Mucosa of rectum (tissue), 2 donors: ENCODE data around the gene ARRDC1.
A peak's percentile ranks its signal among the peaks of the same experiment; 100 is the strongest.
"Not testable (repeated sequence)": the region's sequence is repeated elsewhere in the genome, so short reads cannot be mapped to it uniquely, and the experiment has no call there.

Source experiments
- H3K27ac ChIP-seq, 2 donors: one replicate each; pipeline ENCODE4 v1.7.0; 2013; ENCODE audit warnings: inconsistent platforms in 2 of 2, low read depth in 2 of 2, low read length in 2 of 2
- H3K27me3 ChIP-seq, 2 donors: one replicate each; pipeline ENCODE4 v1.7.0; 2013; ENCODE audit warnings: low read length in 2 of 2; ENCODE audit not compliant: control insufficient read depth in 2 of 2, insufficient read depth in 2 of 2
- H3K36me3 ChIP-seq, 2 donors: one replicate each; pipeline ENCODE4 v1.7.0; 2013; ENCODE audit warnings: low read length in 2 of 2; ENCODE audit not compliant: control insufficient read depth in 2 of 2, insufficient read depth in 2 of 2
- H3K4me1 ChIP-seq, 2 donors: one replicate each; pipeline ENCODE4 v1.7.0; 2013; ENCODE audit warnings: low read length in 2 of 2, mild to moderate bottlenecking in 1 of 2; ENCODE audit not compliant: control insufficient read depth in 2 of 2, insufficient read depth in 2 of 2
- H3K4me3 ChIP-seq, 2 donors: one replicate each; pipeline ENCODE4 v1.7.0; 2013; ENCODE audit warnings: low read length in 2 of 2
- H3K9ac ChIP-seq, 2 donors: one replicate each; pipeline ENCODE4 v1.7.0; 2013; ENCODE audit warnings: low read length in 2 of 2, low read depth in 1 of 2, mild to moderate bottlenecking in 1 of 2
- H3K9me3 ChIP-seq, 2 donors: one replicate each; pipeline ENCODE4 v1.7.0; 2013; ENCODE audit warnings: low read length in 2 of 2; ENCODE audit not compliant: control insufficient read depth in 2 of 2
- donor health status: healthy.
- donor health status: Normal muscosa, but diverticular disease.

The ARRDC1 gene

GRCh38 chr9:137620581-137620980, 15.1 kb downstream of the ARRDC1 start:
- H3K4me3 ChIP-seq = peak overlapping the region in 1 of 2 donors; percentile 14
- no peak overlapping the region for H3K9ac ChIP-seq
- H3K36me3 ChIP-seq = peaks cover 3 to 7% of the 10 kb centered on the region in 2 donors
- H3K9me3 ChIP-seq = no peaks in the 10 kb centered on the region
- H3K27me3 ChIP-seq = no peaks in the 10 kb centered on the region
- peaks cover 24 to 25% of the 10 kb centered on the region in 2 donors for H3K4me1 ChIP-seq
- H3K27ac ChIP-seq = no peak overlapping the region

DNA sequence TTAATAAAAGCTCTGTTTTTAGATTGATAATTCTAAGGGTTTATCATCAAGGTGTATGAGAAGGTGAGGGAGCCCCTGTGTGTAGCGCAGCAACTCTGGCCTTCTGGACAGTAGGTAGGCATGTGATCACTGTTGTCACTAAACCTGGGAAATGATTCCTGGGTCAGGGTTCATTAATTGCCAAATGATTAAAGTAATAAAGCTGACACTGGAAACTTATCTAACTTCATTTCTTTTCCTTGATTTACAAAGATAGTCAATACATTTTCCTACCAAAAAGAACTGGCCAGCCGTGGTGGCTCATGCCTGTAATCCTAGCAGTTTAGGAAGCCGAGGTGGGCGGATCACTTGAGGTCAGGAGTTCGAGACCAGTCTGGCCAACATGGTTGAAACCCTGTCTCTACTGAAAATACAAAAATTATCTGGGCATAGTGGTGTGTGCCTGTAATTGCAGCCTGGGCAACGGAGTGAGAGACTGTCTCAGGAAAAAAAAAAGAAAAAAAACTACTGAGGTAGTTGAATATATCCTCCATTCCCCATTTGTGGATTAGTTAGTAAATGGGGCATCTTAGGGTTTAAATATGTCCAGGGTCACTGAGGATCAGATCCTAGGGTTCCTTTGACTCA, 15.8 kb downstream of the ARRDC1 start:
- peaks cover 0 to 4% of the 10 kb centered on the region in 2 donors for H3K36me3 ChIP-seq
- H3K27ac ChIP-seq = no peak overlapping the region
- H3K4me1 ChIP-seq = peaks cover 24 to 25% of the 10 kb centered on the region in 2 donors
- H3K27me3 ChIP-seq = no peaks in the 10 kb centered on the region
- H3K4me3 ChIP-seq = peak overlapping the region in 1 of 2 donors; percentile 14
- no peaks in the 10 kb centered on the region for H3K9me3 ChIP-seq
- no peak overlapping the region for H3K9ac ChIP-seq

DNA sequence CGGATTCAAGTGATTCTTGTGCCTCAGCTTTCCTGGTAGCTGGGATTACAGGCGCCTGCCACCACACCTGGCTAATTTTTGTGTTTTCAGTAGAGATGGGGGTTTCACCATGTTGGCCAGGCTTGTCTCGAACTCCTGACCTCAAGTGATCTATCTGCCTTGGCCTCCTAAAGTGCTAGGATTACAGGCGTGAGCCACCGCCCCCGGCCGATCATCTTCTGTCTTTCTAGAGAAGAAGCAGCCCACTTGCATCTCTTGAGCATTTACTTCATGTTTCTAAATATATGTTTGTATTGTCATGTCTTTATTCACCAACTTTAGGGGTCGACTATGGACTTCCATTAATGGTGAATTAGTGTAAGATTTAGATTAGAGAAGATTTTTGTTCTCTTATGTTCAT, 16.7 kb downstream of the ARRDC1 start:
- not testable (repeated sequence) for H3K27me3 ChIP-seq, H3K36me3 ChIP-seq, H3K9ac ChIP-seq, H3K4me3 ChIP-seq, H3K27ac ChIP-seq, H3K9me3 ChIP-seq
- H3K4me1 ChIP-seq = peaks cover 22 to 25% of the 10 kb centered on the region in 2 donors

DNA sequence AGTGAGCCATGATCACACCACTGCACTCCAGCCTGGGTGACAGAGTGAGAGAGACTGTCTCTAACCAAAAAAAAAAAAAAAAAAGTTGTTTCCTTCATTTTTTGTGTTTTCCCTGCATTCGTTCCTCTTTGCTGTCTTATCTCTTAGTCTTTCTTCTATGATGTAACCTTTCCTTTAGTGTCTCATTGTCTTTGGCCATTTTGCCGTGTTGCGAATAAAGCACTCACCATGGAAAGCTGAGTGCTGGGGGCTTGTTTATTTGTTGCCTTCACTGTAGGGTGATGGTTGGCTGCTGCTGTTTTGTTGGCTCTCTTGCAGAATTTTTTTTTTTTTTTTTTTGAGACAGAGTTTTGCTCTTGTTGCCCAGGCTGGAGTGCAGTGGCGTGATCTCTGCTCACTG, 21.0 kb downstream of the ARRDC1 start:
- no peak overlapping the region for H3K4me3 ChIP-seq
- H3K27ac ChIP-seq = no peak overlapping the region
- H3K9ac ChIP-seq = no peak overlapping the region
- no peaks in the 10 kb centered on the region for H3K36me3 ChIP-seq
- peaks cover 3 to 9% of the 10 kb centered on the region in 2 donors for H3K4me1 ChIP-seq
- no peaks in the 10 kb centered on the region for H3K27me3 ChIP-seq
- no peaks in the 10 kb centered on the region for H3K9me3 ChIP-seq

GRCh38 chr9:137627406-137627805, 21.9 kb downstream of the ARRDC1 start:
- H3K27ac ChIP-seq, H3K4me1 ChIP-seq, H3K4me3 ChIP-seq, H3K27me3 ChIP-seq, H3K36me3 ChIP-seq, H3K9me3 ChIP-seq, H3K9ac ChIP-seq: not testable (repeated sequence)

- H3K27me3 ChIP-seq = no peaks in the 10 kb centered on the region
- no peak overlapping the region for H3K4me3 ChIP-seq
- H3K4me1 ChIP-seq = peaks cover 3 to 9% of the 10 kb centered on the region in 2 donors
- no peak overlapping the region for H3K27ac ChIP-seq
- H3K9ac ChIP-seq = no peak overlapping the region
- no peaks in the 10 kb centered on the region for H3K36me3 ChIP-seq
- H3K9me3 ChIP-seq = no peaks in the 10 kb centered on the region
Measured at GRCh38 chr9:137630126-137630525, 24.6 kb downstream of the ARRDC1 start.

DNA sequence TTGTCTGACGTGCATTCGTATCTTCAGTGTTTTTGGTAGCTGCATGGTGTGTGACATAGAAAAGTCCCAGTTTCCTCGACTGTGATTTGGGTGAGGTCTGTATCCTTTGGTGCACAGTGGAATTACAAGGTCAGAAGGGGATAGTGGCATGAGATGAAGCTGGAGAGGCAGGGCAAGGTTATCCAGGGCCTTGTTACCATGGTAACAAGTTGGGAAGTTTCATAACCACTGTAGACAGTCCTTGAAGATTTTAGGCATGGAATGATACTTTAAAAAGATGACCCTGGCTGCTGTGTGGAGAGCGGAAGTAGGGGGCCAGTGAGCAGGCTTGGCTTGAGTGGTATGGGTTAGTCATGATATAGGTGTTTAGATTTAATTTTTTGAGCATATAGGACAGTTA, 25.2 kb downstream of the ARRDC1 start:
- Histone ChIP-seq H3K27me3 (no peaks in the 10 kb centered on the region), H3K36me3 (no peaks in the 10 kb centered on the region), H3K9ac (no peak overlapping the region), H3K4me3 (no peak overlapping the region), H3K4me1 (peaks cover 3 to 9% of the 10 kb centered on the region in 2 donors), H3K9me3 (no peaks in the 10 kb centered on the region), H3K27ac (no peak overlapping the region)

DNA sequence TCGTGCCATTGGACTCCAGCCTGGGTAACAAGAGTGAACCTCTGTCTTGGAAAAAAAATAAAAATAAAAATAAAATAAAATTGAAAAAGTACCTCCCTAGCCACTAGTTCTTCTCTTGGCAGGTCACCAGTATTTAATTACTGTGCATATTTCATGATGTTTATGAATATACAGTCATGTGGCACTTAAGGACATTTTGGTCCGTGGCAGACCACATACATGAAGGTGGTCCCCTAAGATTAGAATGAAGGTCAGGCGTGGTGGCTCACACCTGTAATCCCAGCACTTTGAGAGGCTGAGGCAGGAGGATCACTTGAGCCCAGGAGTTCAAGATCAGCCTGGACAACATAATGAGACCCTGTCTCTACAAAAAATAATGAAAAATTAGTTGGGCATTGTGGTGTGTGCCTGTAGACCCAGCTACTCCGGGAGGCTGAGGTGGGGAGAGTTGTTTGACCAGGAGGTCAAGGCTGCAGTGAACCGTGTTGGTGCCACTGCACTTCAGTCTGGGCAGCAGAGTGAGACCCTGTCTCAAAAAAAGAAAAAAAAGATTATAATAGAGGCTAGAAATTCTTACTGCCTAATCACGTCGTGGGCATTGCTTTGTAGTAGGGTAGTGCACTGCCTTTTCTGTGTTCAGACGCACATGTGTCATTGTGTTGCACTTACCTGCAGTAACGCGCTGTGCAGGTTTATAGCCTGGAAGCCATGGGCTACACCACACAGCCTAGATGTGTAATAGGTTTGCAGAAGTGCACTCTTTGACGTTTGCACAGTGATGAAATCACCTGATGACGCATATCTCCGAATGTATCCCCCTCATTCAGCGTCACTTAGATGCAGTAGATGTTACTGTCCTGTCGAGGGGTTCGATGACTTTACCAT, 26.1 kb downstream of the ARRDC1 start:
- Histone ChIP-seq H3K4me1 (peaks cover 3 to 9% of the 10 kb centered on the region in 2 donors), H3K9ac (no peak overlapping the region), H3K36me3 (no peaks in the 10 kb centered on the region), H3K27me3 (no peaks in the 10 kb centered on the region), H3K4me3 (no peak overlapping the region), H3K9me3 (no peaks in the 10 kb centered on the region), H3K27ac (no peak overlapping the region)

DNA sequence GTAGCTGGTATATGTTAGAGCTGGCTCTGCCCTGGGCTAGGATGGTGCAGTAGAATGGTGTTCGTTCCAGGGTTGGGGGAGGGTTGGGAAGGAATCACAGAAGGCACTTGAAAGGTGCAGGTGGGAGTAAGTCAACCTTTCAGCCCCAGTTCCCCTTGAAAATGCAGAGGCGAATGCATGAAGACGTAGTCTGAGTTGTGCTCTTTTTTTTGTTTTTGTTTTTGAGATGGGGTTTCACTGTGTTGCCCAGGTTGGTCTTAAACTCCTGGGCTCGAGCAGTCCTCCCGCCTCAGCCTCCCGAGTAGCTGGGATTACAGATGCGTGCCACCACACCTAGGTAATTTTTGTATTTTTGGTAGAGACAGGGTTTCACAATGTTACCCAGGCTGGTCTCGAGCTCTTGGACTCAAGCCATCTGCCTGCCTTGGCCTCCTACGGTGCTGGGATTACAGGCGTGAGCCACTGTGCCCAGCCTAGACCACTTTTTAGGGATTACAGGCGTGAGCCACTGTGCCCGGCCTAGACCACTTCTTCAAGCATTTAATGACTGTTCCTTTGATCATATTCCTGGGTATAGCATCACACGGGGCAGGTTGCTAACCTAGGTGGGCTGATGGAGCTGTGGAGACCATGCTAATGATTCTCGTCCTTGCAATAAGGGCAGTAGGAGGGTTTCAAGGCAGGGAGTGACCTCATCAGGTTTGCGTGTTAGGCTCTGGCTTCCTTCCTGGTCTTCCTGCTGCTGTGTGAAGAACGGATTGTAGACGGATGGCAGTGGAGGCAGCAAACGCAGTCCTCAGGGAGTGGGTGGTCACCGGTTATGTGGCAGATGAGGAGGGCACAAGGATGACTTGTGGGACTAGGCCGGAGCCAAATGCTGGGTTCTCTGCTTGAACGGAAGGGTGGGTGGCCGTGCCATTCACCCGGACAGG, 27.0 kb downstream of the ARRDC1 start:
- Histone ChIP-seq H3K4me3 (no peak overlapping the region), H3K9me3 (no peaks in the 10 kb centered on the region), H3K9ac (no peak overlapping the region), H3K36me3 (no peaks in the 10 kb centered on the region), H3K27me3 (no peaks in the 10 kb centered on the region), H3K4me1 (peaks cover 3 to 9% of the 10 kb centered on the region in 2 donors), H3K27ac (no peak overlapping the region)
